A204.1 (cell line): ENCODE data around the gene PBLD.

Experiments used
- FAIRE-seq: peaks from 2 replicates; lab custom pipeline; 2012; peaks lifted over from hg19 to GRCh38; lab: Jason Lieb, UNC

PBLD gene

DNA sequence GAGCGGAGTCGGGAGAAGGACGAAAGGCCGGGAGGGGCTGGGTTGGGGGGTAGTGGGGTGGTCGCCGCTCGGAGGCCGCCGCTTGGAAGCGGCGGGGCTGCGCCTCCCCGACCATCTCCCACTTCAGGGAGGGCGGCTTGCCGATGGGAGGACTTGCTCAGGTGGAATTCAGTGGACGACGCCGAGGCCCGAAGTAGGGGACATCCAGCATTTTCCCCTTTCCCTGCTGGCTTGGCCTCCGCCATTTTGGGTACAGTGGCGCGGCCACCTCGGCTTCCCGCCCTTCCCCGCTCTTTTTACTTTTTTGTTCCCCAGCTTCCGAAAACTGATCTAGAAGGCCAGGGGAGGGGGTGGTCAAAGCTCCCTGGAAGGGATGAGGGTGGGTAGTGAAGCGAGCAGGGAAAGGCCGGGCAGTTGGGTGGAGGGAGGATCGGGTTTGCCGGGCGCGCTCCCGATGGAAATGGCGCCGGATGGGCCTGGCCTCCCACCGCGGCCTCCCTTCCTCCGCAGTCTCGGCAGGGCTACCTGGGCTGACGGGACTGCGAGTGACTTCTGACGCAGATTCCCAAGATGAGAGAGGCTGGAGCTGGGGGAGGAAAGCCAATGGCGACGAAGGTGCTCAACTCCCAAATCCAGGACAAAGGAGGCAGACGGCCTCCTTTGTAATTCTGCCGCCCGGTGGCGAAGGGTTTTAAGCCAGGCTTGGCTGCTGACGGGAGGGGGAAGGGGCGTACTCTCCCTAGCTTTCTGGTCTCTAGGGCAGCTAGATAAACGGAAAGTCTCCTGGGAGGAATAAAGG, at the start of gene PBLD:
PBLD (minus strand) TSS at position 670 of the 799 bp plus-strand sequence. CDS start 26,084 bp downstream, outside the sequence.
- FAIRE-seq = no peak

DNA sequence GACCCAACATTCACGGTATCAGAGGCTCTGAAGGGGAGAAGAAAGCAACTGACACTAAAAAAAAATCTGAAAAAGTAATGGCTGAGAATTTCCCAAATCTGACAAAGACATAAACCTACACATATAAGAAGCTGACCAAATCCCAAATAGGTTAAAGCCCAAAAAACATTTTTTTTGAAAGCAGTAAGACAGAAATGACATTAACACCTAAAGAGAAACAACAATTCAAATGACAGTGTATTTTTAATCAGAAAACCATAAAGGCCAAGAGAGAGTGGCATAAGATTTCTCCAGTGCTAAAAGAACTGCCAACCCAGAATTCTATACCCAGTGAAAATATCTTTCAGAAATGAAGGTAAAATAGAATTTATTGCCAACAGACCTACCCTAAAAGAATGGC, 38.9 kb upstream of the PBLD start:
- FAIRE-seq = no peak

DNA sequence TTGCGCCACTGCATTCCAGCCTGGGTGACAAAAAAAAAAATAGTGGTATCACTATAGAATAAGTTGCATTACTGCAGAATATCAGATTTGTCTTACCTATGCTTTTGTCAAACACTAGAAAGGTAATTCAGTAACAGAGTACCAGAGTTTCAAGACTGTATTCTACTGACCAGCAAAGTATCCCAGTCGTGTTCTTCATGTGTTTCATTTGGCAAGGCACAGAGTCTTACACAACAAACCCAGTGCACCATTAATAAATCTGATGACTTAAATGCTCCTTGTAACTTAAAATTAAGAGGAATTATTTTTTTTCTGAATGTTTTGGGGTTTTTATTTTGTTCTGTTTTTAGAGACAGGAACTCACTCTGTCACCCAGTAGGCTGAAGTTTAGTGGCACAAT, 34.4 kb upstream of the PBLD start:
- FAIRE-seq = no peak

DNA sequence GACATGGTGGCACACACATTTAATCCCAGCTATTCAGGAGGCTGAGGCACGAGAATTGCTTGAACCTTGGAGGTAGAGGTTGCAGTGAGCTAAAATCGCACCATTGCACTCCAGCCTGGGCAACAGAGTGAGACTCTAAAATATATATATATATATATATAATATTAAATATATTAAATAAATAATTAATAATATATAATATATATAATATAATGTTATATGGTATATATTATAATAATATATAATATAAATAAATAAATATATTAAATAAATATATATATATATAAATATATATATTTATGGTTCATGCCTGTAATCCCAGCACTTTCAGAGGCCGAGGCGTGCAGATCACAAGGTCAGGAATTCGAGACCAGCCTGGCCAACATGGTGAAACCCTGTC, 33.9 kb upstream of the PBLD start:
- FAIRE-seq = peak; percentile 40

DNA sequence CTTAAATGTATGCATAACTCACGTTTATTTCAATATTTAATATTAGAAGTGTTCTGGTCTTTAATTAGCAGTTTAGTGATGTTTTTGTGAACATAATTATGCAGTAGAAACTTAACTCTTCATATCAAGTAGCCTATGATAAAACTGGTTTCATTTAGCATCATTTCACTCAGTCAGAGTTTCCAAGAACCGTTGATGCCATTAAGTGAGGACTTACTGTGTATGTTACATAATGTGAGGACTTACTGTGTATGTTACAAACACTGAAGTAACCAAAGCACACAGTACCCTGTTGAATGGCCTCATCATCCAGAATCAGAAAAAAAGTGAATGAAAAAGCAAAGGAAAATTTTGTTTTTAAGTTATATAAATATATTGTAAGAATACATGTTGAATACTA, 32.9 kb upstream of the PBLD start:
- no peak for FAIRE-seq

DNA sequence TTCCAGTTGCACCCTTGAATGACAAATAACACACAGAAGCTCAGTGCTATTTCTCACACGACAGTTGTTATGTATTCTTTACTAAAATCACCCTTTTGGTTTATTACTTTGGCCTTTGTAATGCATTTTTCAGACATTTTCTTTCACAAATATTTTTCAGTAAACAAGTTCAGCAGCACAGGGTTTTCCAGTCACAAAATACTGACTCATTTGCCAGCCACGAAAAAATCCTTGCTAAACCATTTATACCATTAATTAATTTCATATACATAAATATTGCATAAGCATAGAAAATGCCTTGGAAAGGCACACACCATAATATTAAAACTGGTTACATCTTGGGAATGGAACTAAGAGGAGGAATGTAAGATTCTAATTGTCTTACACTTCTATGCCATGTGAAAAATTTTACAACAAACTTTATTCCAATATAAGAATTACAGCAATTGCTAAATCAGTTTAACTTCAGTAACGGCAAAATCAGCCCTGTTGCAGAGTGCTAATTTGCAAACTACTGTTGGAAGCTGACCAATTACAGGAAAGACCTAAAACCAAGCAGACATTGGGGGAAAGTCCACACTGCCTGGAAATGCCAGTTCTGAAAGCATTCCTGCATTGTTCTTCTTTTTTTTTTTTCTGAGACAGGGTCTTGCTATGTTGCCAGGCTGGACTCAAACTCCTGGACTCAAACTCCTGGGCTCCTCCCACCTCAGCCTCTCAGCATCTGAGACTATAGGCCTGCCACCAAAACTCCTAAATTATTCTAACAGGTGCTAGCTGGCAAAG, 31.6 kb upstream of the PBLD start:
- FAIRE-seq = no peak

DNA sequence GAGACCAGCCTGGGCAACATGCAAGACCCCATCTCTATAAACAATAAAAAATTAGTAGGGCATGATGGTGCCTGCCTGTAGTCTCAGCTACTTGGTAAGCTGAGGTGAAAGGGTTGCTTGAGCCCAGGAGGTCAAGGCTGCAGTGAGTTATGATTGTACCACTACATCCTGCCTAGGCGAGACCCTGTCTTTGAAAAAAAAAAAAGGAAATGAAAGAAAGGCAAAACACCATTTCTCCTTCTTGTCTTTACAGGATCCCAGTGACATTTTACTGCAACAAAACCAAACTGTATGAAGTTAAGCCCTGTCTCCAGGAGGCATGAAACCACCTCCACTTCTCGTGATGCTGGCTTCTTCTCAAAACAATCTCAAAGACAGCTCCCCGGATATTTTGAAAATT, 29.9 kb upstream of the PBLD start:
- FAIRE-seq = no peak

DNA sequence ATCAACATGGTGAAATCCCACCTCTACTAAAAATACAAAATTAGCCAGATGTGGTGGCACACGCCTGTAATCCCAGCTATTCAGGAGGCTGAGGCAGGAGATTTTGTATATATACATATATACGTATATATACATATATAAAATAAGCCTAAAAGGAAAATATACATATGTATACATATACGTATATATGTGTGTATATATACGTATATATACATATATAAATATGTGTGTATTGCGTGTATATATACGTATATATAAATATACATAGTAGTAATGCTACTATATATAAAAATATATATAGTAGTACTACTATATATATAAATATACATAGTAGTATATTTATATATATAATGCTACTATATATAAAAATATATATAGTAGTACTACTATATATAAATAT, 26.5 kb upstream of the PBLD start:
- FAIRE-seq = peak; percentile 91

DNA sequence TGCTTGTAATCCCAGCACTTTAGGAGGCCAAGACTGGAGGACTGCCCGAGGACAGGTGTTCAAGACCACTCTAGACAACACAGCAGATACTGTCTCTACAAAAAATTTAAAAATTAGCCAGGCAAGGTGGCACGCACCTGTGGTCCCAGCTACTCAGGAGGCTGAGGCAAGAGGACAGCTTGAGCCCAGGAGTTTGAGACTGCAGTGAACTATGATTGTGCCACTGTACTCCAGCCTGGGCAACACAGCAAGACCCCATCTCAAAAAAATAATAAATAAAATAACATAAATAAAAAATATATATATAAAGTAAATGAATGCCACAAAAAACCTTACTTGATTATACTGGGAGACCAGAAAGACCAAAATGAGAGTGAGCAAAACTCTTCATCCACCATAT, 20.8 kb upstream of the PBLD start:
- no peak for FAIRE-seq

DNA sequence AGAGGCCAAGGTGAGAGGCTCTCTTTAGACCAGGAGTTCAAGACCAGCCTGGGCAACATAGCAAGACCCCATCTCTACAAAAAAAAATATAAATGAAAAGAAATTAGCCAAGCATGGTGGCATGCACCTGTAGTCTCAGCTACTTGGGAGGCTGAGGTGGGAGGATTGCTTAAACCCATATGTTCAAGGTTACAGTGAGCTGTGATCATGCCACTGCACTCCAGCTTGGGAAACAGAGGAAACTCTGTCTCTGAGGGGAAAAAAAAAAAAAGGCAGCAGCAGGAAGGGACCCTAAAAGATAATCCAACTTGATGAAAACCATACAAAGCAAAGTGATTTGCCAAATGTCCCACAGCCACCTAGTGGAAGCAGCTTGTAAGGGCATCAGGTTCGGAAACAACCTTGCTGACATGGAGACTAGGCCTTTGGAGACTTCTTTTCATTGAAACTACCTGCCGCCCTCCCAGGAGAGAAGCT, 15.6 kb upstream of the PBLD start:
- FAIRE-seq = no peak

DNA sequence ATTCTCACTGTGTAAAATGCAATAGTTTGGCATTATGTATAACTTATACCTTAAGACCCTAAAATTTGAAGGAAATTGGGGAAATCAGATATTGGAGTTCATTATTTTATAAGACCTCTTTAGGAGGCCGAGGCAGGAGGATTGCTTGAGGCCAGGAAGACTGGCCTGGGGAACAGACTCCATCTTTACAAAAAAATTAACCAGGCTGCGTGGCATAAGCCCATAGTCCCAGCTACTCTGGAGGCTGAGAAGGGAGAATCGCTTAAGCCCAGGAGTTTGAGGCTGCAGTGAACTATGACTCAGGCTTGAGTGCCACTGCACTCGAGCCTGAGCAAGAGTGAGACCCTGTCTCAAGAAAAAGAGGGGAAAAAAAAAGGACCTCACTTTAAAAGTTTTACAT, 14.0 kb upstream of the PBLD start:
- no peak for FAIRE-seq

DNA sequence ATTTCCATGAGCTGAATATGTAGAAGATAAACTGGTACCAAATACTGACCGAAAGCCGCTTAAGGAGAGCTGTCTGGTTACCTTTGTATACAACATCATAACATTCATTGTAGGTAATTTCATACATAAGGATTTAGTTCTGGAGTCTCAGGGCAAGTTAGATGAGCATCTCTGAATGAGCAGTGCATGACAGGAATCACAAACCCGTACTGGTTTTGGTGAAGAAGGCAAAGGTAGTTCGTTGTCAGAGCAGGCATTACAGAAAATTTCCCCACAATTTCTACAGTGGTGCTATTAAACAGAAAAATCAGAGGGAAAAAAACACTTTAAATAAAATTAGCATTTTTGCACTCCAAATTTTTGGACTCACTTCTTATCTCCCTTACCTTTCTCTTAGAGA, 12.9 kb upstream of the PBLD start:
- FAIRE-seq = no peak

DNA sequence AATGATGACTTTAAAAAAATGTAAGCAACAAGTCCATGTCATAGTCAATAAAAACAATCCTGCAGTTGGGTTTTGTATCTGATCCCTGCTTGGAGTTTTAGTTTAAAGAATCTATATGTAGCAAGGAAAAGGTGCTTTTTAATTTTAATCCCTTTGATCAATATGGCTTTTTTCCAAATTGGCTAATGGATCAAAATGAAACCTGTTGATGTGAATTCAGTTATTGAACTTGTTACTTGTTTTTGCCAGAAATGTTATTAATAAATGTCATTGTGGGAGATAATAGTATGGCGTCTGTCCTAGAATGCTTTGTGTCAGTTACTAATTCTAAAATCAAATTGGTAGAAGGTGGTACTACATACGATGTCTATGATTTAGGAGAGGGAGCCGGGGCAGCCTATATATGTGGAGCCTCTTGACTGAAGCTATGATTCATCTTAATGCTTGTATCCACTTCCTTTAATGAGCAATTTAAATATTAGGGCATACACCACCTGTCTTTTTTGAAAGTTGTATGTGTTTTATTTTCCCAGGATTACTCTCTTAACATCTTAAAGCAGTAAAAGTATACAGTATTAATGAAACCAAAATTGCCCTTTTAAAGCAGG, 10.3 kb upstream of the PBLD start:
- no peak for FAIRE-seq

DNA sequence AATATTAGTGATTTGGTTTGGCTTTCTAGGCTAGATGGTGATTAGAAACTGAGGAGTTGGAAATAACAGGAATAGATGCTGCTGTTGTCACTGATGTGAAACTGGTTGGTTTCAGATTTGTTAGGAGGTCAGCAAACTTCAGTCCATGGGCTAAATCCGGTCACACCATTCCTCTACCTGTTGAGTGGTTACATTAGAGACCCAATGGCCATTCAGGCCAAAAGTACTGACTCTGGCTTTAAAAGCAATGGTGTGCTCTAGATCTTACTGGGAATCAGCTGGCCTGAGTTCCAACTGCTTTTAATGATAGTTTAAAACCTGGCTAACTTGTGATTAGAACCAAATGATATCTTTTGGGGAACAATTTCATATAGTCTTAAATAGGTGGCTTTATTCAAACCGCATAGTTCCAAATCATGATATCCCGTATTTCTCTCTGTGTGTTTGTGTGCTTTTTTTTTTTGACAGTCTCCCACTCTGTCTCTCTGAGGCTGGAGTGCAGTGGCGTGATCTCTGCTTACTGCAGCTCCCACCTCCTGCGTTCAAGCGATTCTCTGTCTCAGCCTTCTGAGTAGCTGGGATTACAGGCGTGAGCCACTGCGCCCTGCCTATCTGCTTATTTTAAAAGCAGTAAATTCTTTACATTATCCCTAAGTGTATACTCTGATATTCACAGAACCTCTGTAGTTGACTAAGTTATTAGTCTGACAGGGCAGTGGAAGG, 7.8 kb upstream of the PBLD start:
- FAIRE-seq = no peak

DNA sequence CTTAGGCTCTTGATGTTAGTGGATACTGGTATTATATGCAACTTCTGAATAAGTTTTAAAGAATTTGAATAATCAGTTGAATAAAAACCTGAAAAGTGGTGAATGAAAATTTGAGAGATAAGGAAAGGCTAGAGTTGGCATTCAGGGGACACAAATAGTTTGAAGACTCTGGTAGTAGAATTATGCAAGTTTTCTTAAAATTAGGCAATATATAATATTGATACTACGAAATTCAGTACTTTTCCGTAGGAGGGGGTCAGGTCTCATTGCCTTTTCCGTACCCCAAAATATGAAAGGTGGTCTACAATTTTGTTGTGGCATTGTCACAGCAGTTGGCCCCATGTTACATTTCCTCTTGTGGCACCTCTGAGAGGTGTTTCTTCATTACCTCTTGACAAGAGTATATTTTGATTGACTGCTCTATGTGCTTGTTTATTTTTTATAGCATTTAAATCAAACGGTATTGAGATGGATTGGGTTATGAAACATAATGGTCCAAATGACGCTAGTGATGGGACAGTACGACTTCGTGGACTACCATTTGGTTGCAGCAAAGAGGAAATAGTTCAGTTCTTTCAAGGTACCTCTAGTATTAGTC, 4.1 kb upstream of the PBLD start:
- no peak for FAIRE-seq

DNA sequence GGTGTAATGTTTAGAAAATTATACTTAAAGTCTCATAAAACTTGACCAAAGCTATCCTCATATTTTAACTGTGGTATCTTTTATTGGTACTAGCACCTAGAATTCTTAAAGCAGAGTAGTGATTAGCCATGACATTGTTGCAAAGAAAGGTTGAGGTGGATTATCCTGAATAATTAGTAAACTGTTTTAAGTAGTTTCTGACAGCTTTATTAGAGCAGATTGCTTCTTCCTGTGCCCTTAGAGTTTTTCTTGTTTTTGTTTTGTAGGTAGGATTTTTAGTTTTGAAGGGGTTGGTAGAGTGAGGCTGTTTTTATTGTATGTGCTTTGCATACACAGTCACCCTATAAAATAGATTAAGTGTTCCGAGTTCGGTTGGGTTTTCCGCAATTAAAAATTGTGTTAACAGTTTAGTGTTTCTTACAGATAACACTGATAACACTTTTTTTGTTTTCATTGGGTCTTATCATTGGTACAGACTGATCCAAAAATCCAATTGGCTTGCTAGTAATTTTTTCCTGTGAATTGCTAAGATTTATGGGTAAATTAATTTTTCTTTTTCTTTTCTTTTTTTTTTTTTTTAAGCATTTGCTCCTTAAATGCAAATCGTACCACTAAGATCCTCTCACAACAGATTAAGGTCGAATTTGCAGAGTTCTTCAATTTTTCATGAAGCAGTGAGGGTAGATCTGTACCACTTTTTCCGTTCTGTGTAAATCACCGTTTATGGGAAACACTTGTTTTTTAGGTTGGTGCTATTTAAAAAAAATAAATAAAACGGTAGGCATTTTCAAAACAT, 2.1 kb upstream of the PBLD start:
- FAIRE-seq = no peak

DNA sequence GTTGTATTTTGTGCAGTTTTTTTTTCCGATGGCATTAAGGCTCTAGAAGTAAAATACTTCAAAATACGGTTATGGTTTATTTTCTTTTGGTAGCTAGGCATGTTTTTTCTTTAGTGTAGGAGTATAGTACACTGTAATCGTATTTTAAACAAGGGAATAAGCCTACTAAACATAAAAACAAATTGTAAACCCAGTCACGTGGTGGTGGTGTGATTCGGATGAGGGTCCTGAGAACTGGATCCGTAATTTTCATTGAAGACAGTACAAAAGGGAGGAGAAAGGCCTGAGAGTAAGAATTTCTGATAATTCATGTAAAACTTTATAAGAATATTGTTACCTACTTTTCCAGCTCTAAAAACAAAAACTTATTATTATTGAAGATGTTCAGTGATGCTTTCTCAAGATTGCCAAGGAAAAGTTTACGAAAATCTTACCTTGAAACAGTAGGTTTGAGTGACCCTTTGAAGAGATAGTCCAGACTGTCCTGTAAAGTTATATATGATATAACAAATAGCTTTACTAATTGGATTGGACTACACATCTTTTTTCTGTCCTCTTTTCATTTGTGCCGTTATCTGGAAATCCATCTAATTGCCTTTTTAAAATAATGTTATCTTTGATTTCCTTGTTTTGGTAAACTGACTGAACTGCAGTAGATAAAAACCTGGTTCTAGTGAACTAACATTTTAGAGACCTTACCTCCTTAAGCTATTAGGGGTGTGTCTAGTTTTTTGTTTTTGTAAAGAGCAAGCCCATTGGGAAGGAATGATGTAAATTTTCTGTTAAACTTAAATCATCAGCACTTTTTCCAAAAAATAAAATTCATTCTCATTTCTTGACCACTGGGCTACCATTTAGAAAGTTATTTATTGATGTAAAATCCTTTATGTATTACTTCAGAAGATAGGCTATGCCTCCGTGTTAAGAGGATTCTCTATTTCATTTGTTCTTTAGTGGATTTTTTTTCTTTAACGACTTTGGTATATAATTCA, 1.0 kb upstream of the PBLD start:
- FAIRE-seq = no peak

DNA sequence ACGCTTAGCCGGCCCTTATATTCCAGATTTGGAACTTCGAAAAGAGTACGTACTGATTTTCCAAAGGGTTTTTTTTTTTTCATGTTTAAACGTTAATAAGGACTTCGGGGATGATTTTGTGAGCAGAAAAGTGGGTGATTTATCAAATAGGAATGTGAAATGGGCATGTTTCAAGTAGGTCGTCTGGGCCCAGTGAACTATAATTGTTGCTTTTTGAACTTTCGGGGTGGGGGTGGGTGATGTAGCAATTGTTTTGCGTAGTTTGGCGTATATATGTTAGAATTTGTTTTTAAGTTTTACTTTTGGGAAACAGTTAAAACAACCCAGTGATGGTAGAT, 299 bp upstream of the PBLD start:
- no peak for FAIRE-seq

DNA sequence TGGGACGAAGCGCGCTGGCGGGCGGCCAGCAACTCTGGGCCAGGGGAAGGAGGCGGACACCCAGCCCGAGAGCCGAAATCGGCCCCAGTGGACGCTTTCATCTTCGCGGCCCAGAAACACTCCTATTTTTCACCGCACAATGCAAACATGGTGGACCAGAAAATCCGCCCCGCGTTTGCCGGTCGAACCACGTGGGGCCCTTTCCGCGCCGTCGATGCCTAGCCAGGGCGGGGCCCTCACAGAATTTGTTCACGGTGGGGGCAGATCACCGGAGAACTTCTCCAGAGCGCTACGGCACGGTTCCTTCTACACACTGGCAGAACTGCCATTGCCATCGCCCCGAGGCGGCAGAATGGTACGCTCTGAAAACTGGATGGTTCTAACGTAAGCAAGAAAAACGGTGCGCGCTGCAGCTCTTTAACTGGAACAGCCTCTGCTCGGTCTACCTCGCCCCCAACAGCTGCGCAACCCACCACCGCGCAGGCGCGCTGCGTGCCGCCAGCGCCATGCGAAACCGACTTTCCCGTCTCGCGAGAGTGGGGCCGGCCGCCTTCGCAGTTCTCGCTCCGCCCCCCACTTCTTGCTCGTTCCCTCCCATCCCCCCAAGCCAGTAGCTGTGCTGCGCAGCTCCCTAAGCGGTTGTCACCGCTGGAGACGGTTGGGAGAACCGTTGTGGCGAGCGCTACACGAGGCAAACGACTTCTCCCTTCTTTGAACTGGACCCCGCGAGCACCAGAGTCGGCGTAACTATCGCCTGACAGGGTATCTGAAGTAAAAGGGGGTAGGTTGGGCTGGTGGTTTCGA, 1.1 kb downstream of the PBLD start, which contains the start of gene HNRNPH3:
HNRNPH3 (plus strand) TSS at position 610 of the 804 bp plus-strand sequence. CDS start 5,158 bp downstream, outside the sequence.
- FAIRE-seq = peak; percentile 27
